GM12875 (cell line): Measurements from ENCODE around the gene ROR1.

Experiments
- H3K4me3 ChIP-seq: one replicate; pipeline ENCODE4 v1.5.1; 2011; ENCODE audit warnings: low read depth, low read length, control low read depth
- CTCF ChIP-seq: IDR thresholded peaks from 2 replicates; pipeline ENCODE4 v1.5.1; 2011; ENCODE audit warnings: low read depth, mild to moderate bottlenecking, control low read depth, inconsistent platforms, low read length, moderate library complexity, borderline replicate concordance; ENCODE audit not compliant: insufficient read depth

Gene ROR1

GRCh38 chr1:63829349-63830327 is 55.8 kb downstream of the ROR1 start:
- H3K4me3 ChIP-seq: no peak overlapping the region
- TF ChIP-seq CTCF: no peak

GRCh38 chr1:63831409-63831808 is 57.6 kb downstream of the ROR1 start:
- no peak overlapping the region for H3K4me3 ChIP-seq
- no peak for TF ChIP-seq CTCF

GRCh38 chr1:63833363-63834119 is 59.7 kb downstream of the ROR1 start:
- TF ChIP-seq CTCF: no peak
- H3K4me3 ChIP-seq: no peak overlapping the region

- H3K4me3 ChIP-seq: no peak overlapping the region
- TF ChIP-seq CTCF: no peak
Measured at GRCh38 chr1:63835128-63835527, 61.3 kb downstream of the ROR1 start.

- TF ChIP-seq CTCF: no peak
- H3K4me3 ChIP-seq: no peak overlapping the region
Measured at GRCh38 chr1:63836374-63836773, 62.6 kb downstream of the ROR1 start.

- H3K4me3 ChIP-seq: no peak overlapping the region
- no peak for TF ChIP-seq CTCF
Measured at GRCh38 chr1:63836830-63837229, 63.0 kb downstream of the ROR1 start.

- H3K4me3 ChIP-seq: no peak overlapping the region
- no peak for TF ChIP-seq CTCF
Measured at GRCh38 chr1:63843010-63843409, 69.2 kb downstream of the ROR1 start.
